HG02852 (cell line): ENCODE results near the gene PJA1.

Experiments
- ATAC-seq: cut with Tn5 transposase; IDR thresholded peaks from one replicate; pipeline ENCODE4 v1.9.1; 2021; ENCODE audit warnings: mild to moderate bottlenecking, moderate library complexity; ENCODE audit not compliant: unreplicated experiment

Gene PJA1

DNA sequence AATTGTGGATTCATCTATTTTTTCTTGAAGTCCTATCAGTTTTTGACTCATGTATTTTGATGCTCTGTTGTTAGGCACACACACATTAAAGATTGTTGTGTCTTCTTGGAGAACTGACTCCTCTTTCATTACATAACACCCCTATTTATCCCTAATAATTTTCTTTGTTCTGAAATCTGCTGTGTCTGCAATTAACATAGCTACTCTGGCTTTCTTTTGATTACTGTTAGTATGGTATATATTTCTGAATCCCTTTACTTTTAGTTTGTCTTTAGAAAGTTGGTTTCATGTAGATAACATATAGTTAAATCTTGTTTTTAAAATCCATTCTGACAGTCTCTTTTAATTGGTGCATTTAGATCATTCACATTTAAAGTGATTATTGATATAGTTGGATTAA is 5.1 kb upstream of the PJA1 start:
- ATAC-seq: no peak

DNA sequence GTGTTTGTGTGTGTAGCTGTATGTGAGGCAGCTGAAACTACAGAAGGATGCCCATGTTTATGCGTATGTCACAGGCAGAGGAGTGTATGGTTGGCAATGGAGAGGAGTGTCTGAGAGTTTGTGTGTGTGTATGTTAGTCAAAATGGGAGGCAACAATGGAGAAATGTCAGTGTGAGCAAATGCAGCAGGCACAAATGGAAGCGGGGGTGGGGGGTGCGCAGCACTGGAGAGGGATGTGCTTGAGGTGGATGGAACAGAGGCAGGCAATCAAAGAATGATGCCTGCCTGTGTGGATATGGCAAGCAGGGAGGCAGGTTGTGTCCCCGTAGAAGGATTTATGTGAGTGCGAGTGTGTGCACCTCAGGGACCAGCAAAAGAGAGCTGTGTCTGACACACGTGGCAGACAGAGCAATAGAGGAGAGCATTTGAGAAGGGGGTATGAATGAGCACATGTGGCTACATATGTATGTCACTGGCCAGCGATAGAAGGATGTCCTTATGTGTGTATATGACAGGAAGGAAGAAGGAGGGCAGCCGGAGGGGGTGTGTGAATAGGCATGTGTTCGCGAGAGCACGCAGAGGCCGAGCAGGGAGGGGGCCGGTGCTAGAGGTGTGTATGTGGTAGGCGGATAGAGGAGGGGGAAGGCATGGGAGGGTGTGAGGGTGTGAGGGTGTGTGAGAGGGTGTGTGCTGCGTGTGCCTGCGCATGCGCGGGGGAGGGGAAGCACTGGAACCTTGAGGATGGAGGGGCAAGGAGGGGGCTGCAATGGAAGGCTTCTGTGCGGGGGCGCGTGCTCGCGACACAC is 1.1 kb downstream of the PJA1 start:
- peak; percentile 46 for ATAC-seq

DNA sequence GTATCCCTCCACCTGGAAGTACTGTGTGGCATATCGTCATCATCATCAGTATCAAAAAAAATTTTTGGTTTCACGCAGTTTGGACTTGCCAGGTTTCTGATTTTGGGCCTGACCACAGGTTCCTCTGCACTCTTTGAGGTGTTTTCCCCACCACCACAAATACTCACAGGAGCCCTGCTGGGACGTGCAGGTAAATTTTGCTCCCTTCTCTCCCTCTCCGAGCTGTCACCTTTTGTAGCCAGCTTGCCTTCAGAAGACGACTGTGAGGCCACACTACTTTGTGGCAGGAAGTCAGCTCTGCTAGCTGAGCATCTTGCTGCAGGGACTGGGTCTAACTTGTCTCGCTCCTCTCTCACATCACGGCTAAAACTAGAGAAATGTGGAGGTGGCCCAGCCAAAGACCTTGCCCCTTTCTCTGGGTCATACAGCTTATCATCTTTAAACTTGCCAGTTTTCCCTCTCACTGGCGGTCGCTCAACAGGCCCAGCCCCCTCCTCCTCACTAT is 2.8 kb downstream of the PJA1 start:
- no peak for ATAC-seq

DNA sequence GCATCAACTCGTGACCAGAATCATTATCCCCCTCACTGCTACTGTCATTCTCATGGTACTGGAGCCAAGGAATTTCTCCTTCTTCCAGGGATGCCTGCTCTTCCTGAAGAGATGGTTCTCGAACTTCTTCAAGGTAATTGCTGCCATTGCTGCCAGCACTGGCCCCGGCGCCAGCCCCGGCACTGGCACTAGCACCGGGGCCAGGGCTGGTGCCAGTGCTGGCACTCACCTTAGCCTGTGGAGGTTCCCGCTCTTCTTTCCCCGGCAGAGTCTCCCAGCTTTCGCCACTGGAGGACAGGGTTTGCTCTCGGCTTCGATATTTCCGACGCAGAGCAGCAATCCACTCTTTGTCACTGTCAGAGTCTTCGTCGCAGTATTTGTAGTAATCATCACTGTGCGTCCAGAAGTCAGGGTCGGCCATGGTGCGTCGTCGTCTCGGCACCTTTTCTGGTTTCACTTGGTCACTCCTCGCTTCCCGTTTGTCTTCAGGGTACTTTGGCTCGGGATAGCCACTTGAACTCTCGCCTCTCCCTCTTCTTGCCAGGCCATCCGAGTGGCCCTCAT is 3.4 kb downstream of the PJA1 start:
- no peak for ATAC-seq

DNA sequence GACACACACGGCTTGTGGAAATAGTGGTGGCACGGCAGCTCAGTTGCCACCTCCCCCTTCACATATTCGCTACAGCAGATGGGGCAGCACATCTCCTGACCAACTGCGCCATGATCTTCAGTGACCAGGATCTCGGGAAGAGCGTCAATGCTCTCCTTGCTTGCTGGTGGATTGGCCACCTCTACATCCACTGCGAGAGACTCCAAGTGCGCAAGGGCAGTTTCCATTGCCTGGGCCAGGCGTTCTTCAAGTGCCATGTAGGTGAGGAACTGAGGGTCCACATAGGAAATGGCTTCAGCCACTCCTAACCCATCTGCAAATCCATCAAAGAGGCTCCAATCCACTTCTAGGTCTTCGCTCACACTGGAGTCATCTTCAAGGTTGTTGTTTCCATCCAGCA is 3.9 kb downstream of the PJA1 start:
- ATAC-seq: no peak

DNA sequence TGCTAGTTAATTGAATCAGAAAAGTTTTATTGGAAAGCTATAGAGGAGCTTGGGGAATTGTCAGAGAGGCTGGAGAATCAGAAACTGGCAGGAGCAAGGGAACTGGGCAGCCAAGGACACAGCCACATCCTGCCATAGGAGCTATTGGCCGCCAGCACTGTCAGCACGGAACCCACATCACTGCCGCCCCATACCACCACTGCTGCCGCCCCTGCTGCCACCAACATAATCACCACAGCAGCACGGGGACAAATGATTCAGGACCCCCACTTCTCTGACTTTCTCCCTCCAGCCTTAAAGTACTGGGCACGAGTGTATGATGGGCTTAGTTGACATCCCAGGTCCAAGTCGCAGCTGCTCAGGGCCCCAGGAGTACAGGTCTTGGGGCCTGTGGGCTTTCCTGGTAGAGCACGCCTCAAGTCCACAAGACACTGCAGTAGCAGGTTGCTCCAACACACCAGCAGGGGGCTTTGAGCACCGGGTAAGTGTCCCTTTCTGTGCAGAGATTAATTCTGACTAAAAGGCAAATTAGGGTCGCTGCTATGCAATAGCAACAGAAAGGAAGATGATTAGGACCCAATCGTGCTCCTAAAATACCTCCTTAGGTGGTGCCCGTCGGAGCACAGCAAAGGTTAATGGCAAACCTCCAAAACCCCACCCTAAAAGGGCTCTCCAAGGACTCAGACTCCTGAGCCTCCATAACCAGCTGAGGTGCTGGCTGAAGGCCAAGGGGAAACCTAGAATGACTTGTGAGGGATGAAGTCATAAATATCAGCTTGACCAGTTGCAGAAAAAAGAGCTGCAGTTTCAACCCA is 6.9 kb downstream of the PJA1 start:
- ATAC-seq: peak; percentile 89

DNA sequence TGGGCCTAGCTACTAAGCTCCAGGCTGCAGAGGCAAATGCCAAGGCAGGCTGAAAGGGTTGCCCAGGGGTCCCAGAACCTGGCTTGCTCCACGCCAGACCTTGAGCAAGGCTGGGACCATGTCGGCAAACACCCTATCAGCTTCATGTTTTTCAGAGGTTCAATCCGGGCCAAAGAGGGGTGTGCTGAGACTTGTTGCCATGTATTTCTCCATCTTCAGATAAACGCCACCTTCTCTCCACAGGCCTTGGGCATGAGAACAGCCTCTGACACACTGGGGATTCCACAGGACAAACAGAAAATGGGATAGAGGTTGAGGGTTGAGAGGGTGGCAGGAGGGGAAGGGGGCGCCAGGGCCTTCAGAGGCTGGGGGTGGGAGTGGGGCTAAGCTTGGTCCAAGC is 8.6 kb downstream of the PJA1 start:
- no peak for ATAC-seq

DNA sequence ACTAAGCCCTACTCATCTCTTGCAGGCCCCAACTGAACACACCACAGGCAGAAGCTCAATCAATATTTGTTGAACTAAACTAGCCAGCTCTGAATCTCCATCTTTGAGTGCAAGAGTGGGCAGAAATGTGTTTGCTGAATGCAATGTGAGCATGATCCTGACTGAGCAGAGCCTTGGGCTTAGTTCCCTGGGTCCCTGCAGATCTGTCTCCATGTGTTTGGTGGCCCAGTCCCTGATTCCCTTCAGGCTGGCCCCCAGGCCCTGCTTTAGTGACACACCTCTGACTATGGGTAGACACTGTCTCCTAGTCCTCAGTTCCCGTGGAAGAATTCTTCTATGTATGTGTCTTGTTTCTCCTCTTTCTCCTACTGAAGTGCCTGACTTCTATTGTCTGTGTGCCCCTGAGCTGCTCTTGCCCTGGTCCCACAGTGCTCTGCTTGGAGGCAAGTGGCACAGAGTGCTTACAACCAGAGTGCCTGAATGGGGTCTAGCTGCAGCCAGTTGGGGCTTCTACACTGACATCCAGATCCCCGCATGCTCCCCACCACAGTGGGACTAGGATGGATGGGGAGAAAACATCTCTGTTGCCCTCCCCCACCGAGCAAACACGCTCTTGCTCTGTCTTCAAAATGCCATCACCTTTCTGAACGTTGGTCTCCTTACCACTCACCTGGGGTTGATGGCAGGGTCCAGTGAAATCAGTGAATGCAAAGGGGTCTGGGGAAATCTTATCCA is 9.3 kb downstream of the PJA1 start:
- no peak for ATAC-seq

DNA sequence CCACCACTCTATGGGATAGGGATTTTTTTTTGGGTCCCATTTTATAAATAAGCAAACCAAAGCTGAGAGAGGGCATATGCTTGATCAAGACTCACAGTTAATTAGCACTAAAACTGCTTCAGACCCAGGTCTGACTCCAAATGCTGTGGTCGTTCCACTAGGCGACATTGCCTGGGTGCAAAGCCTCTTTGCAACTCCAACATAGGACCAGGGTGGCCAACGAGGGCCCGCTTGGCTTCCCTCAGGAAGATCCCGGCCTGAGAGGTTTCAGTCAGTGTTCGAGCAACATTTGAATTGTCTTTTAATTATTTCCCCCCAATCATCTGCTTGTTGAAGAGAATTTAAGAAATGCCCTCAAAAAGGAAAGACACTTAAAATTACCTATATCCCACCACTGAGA is 11.2 kb downstream of the PJA1 start:
- no peak for ATAC-seq

DNA sequence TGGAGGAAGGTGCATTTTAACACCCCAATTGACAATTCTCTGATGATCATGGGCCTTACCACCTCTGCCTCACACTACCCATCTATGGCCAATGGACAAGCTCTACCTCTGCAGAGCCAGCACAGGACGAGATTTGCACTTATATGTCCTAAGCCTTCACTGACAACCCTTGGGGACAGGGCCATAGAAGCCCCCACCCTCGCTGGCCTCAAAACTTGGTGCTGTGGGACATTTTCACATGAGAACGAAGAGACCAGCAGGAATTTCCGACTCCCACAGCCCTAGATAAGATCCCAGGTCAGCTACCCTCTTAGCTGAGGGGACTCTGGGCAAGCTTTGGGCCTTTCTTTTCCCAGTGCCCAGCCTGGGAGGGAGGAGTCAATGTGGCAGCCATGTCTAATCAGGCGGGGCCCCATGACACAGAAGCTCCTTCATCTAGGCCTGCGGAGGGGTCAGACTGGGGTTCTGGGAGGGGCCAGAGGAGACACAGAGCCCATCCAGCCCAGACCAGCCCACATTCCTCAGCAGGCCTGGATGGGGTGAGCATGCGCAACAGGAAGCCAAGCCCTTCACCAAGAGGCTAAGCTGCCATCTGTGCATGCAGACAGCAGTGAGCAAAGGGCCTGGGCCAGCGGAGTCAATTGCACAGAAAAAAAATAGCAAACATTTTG is 12.1 kb downstream of the PJA1 start:
- no peak for ATAC-seq

DNA sequence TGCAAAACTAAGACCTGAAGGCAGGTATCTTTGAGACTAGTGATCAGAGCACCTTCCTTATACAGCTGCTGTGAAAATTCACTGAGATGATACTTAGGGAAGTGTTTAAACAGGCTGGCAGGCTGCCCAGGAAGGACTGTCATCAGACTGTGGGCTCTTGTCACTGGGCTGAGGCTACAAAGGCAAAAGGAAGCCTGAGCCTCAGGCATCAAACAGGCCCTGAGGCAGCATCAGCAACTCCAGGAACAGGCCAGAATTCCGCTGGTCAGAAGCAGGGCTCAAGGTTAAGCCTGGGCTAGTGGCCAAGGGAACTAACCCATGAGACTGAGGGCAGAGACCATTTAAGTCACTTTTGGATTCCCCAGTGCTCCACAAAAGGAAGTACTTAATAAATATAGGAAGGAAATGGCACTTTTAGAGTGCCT is 12.8 kb downstream of the PJA1 start:
- ATAC-seq: no peak

DNA sequence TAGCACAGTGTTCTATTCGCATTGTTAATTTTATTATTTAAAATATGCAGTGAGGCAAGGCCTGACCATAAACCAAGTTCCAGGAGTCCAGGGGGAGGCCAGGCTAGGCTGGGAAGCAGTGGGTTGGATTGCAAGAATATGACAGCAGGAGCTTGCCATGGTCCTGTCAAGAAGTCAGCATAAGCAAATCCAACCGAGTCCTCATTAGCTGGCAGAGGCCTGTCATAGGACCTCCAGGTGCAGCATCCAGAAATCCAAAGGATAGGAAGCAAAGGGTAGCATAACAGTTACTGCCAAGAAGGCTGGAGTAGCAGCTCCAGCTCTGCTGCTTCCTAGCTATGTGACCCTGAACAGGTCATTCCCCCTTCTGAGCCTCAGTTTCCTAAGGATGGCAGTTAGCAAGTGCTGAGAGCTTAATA is 13.4 kb downstream of the PJA1 start:
- ATAC-seq: no peak

DNA sequence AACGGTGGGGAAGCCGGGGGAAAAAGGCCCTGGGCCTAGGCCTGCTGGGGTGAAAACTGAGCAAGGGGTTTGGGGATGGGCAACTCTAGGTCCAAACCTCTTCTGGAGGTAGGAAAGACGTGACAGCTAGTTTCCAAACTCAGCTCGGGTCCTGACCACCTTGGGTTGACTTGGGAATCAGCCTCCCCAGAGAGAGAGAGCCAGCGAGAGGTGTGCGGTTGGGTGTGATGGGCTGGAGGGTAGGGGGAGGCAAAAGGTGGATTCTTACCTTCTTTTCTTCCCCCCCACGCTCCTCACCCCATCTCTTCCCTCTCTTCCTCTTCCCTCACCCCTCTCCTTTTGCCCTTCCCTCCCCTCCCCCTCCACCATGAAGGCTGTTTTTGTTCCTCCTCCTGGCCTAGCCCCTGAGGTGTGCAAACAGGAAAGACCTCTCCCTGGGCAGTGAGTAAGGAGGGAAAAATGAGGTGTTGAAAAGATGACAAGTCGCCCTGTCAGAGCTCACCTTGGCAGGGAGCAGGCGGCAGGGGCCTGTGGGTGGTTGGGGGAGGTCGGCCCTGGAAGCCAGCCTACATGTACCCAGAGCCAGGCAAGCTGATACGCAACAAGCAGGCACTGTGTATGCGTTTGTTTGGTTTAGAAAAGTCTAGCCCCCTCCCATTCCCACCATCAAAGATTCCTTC is 14.8 kb downstream of the PJA1 start:
- no peak for ATAC-seq

DNA sequence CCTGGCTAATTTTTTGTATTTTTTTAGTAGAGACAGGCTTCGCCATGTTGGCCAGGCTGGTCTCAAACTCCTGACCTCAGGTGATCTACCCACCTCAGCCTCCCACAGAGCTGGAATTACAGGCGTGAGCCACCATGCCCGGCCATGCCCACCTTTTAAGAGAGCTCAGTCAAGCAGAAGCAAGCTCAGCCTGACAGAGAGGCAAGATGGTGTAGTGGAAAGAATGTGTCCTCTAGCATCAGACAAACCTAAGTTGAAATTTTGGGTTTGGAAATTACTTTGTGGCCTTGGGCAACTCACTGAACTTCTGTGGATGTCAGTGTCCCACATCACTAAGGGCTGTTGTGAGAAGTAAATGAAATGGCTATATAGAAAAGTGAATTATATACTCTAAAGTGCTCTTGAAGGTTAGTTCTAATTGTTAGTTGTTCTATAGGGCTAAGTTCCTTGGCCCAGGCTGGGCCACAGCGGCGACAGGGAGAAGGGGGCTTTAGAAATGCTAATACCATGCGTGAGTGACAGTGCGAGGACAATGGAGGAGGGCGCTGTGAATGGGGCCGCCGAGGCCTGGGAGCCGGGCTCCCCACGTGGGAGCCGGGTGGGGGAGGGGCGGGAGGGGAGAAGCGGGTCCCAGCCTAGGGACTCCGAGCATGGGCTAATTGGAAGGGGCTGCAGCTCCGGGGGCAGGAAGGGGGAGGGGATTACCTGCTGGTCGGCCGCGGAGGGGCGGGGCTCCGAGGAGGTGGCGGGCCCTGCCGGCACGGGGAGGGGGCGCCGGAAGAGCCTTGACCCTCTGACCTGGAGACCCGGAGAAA is 15.6 kb downstream of the PJA1 start:
- no peak for ATAC-seq

DNA sequence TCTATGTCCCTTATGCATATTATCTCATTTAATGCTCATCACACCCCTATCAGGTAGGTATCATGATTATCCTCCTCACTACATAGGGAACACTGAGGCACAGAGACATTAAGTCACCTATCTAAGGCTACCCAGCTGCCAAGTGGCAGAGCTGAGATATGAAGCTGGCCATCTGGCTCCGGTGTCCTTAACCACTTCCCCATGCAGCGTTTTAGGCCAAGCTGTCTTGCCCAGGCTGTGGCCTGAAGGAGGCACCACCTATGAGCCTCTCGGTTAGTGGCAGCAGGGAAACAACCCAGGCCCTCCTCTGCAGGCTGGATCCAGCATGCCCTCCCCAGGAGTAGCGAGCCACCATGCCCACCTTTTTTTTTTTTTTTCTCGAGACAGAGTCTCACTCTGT is 16.3 kb downstream of the PJA1 start:
- no peak for ATAC-seq

DNA sequence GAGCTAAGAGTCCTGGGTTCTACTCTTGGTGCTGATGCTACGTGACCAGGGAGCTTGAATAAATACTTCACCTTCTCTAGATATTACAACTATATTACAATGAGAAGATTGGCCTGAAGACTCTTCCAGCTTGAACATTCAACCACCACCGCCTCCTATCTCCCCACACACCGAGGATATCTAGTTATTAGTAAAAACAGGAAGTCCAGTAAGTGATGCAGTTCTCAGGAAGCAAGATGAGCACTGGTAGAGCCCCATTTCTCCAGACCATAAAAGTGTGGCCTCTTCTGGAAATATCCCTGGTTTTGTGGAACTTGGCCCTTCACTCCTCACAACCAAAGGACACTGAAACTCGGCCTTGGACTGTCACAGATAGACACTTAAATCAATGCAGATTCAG is 18.5 kb downstream of the PJA1 start:
- no peak for ATAC-seq

DNA sequence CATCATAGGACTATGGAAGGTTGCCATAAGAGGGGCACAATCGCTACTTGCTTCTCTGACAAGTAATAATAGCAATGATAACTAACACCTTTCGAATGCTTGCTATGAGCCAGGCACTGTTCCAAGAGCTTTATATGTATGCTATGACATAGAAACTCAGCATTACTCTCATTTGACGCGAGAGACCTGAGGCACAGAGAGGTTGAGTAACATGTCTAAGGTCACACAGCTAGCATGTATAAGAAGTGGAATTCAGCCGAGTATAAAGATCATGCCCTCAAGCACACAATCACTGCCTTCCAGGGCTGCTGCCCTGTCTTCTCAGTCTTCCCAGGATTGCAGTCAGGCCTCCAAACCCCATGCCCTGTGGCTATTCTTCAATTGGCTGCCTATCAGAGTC is 19.5 kb downstream of the PJA1 start:
- no peak for ATAC-seq

DNA sequence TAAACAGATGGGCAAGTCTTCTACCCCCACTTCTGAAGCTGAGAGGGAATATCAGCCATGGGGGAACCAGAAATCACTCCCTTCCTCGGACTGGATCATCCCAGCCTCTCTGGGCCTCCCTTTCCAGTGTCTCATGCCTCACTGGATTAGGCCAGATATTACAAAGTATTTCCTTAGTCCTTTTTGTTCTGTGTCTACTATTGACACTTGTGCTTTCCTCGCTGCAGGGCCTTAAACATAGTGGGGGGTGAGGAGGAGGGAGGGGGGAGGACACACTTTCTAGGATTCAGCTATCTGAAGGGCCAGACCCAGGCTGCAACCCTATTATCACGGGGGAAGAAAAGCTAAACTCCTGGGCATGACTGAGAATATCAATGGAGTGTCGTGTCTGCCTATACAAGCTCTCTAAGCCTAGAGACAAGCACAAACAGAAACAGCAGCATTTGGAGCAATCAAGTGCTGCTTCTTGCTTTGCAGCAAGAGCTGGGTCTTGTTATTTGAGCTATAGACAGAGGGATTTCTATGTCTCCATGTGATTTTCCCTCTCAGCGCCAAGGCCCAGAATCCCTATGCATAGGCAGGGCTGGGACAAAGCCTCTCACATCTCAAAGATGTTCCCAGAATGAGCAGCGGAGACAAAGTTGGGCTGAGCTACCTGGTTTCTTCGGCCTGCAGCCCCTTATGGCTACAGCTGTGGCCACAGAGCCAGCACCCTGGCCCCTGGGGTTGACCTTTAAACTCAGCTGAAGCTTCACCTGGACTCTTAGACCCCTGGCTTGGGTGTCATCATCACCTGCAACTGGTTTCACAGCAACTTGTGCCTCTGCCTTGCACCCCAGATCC is 20.2 kb downstream of the PJA1 start:
- no peak for ATAC-seq
